HG03442 (cell line): ENCODE measurements around the gene SLC6A18.
"Not testable (repeated sequence)": the region's sequence is repeated elsewhere in the genome, so short reads cannot be mapped to it uniquely, and the experiment has no call there.

Source experiments
- ATAC-seq: cut with Tn5 transposase; IDR thresholded peaks from one replicate; pipeline ENCODE4 v1.9.1; 2021; ENCODE audit warnings: mild to moderate bottlenecking, moderate library complexity; ENCODE audit not compliant: unreplicated experiment

The SLC6A18 gene

DNA sequence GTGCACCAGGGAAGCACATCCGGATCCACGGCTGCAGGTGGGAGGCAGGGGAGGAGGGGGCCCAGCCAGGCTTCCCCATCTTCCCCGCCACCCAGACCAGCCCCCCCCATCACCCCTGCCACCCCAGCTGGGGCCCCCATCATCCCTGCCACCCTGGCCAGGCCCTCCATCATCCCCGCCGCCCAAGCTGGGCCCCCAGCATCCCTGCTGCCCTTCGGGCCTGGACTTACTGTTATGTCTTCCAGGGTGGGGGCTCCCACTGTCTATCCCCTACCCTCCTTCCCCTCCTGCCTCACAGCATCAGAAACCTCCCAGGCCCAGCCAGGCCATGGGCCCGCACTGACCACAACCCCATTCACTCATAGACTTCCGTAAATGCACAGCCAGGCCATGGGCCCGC lies 27.5 kb downstream of the SLC6A18 start:
- no peak for ATAC-seq

DNA sequence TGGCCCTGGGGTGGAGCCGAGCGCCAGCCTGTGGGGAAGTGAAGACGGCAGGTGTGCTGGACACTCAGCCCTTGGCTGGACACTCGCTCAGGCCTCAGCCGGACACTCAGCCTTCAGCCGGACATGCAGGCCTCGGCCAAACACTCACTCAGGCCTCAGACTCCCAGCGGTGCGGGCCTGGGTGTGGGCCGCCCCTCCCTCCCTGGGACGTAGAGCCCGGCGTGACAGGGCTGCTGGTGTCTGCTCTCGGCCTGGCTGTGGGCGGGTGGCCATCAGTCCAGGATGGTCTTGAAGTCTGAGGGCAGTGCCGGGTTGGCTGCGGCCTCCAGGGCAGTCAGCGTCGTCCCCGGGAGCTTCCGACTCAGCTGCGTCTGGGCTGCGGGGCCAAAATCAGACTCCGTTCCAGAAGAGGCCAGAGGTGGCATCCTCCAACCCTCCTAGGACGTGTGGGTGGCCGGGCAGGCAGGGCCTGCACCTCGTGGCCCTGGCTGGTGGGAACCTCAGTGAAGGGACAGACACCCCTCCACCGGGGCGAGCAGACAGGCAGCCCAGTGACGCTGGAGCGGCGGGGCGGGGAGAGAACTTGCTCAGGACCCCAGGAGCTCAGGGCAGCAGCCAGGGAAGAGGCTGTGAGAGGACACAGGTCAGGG lies 28.4 kb downstream of the SLC6A18 start:
- no peak for ATAC-seq

DNA sequence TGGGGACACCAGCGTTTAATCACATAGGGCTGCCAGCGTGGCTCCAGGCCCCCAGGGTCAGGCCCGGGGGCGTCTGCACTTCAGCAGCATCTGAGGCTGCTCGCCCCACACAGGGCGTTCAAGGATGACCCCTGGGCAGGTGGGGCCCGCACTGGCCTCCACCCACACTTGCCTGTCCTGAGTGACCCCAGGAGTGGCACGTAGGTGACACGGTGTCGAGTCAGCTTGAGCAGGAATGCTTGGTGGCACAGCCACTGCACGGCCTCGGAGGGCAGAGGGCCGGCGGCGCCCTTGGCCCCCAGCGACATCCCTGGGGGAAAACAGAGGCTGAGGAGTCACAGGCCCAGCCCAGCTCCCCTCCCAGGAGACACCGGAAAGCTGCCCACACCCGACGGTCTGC lies 29.0 kb downstream of the SLC6A18 start:
- ATAC-seq: no peak

DNA sequence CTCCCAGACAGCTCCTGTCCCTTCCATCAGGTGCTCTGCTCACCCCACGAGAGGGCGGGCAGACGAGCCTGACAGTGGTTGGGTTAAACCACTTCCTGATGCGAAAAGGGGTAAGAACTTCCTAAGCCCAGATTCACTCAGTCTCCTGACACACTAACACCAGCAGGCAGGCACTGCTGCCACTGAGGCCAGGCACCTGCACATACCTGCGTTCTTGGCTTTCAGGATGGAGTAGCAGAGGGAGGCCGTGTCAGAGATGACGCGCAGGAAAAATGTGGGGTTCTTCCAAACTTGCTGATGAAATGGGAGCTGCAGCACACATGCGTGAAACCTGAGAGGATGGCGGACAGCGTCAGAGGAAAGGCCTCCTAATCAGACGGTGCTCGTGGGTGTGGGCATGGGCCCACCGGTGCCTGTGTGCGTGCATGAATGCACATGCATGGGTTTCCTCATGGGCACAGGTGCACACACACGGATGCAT lies 29.9 kb downstream of the SLC6A18 start:
- no peak for ATAC-seq

DNA sequence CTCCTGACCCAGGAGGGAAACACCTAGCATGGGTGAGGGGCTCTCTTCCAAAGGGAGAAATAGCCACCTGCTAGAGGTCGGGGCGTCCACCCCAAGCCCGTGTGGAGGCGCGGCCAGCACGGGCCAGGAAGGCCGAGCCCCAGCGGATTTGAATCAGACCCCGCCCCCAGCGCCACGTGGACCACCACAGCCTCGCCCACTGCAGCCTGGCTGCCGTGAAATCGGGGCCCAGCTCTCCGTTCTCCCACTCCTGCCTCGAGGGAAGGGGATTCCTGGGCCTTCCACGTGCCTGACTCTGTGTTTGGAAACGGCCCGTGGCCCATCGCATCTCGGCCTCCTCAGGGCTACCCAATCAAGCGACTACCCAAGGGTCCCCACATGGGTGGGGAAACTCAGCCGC lies 31.6 kb downstream of the SLC6A18 start:
- no peak for ATAC-seq

DNA sequence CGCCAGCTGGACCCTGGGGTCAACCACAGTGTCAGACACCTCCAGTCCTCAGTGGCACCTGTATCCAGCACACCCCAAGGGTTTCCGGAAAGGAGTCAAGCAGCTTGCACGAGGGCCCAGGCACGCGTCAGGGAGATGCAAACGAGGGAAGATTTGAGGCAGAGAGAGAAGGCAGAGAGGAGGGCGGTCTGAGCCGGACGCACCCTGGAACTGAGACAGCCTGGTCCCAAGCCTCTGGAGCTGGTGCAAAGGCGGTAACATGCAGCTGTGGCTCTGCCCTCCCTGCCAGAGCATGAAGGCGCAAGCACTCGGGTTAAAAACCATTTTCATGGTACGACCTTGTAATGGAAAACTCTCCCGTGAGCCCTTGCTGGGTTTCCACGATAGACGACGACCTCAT lies 32.2 kb downstream of the SLC6A18 start:
- no peak for ATAC-seq

DNA sequence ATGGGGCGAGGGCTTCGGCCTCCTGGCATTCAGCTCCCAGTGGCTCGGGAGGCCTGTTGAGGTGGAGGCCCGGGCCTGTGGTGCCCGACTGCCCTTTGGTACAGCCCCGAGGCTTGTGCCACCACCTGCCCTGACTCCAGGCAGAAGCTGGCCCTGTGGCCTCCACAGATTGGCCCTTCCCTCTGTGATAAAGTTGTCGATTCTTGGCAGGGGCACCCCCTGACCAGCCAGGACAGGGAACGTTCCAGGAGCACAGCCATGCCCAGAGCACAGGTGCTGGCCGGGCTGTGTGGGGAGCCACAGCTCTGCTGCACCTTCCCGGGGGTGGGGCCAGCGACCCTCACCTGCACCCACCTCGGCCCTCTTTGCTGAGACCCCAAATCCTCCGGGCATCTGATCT lies 32.7 kb downstream of the SLC6A18 start:
- ATAC-seq: no peak

DNA sequence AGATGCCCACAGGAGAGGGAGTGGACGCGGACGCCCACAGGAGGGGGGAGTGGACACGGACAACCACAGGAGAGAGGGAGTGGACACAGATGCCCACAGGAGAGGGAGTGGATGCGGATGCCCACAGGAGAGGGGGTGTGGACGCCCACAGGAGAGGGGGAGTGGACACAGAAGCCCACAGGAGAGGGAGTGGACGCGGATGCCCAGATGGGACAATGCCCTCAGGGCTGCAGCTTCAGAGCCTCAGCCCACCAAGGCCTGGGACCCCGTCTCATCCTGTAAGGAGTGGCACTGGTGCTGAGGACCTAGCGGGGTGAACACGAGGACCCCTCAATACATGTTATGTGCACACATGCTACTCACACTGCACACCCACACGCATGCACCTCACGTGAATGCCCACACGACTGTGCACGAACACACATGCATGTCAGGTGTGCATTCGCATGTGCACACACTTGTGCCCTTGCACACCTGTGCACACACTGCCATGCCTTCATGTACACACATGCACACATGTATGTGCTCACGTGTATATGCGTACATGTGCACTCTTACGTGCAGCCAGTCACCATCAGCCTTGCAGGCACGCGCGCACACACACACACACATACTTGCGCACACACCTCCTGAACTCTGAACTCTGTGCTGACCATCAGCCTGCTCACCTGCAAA lies 34.8 kb downstream of the SLC6A18 start:
- ATAC-seq: no peak

DNA sequence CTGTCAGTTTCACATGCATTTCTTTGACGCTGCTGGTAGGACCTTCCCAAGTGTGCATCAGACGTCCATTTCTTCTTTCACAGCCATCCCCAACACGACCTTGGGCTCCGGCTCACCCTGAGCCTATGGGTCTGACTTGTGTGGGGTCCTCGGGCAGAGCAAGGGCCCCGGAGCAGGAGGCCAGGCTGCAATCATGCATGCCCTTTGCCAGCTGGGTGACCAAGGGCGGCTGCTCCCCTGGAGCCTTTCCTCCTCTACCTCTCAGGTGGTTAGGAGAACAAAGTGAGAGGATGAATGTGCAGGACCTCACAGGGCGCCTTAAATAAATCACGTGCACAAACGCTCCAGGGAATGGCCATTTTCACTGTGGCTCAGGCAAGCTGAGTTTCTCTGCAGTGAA lies 36.5 kb downstream of the SLC6A18 start:
- ATAC-seq: no peak

DNA sequence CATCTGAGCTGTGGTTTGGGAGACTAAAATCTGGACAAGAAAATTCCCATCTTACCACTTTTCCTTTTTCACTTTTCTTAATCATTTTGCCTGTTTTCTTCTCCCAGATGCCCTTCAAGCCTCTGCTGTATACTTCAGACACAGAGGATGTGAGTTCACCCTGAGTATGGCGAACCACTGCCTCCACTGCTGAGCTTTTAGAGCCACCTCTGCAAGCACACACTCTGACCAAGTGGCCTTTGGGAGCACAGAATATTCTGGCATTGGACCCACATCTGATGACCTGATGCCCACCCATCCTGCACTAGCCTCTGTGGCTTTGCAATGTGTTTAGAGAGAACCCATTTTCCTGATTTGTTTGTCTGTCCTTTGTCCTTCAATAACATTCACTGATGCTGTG lies 37.2 kb downstream of the SLC6A18 start:
- ATAC-seq: no peak

DNA sequence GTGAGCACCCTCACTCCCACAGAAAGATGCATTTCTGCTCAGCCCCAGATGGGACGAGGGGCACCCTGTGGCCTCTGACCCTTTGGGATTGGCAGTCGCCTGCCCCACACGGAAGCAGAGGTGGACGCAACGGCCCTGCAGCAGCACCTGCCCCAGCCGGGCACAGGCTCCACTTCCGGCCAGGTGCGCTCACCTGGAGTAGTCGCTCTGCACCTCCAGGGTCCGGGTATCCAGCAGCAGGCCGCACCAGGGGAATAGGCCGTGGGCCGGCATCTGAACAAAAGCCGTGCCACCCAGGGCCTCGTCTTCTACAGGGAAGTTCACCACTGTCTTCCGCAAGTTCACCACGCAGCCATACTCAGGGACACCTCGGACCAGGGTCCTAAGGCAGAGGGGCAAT lies 39.0 kb downstream of the SLC6A18 start:
- ATAC-seq: no peak

DNA sequence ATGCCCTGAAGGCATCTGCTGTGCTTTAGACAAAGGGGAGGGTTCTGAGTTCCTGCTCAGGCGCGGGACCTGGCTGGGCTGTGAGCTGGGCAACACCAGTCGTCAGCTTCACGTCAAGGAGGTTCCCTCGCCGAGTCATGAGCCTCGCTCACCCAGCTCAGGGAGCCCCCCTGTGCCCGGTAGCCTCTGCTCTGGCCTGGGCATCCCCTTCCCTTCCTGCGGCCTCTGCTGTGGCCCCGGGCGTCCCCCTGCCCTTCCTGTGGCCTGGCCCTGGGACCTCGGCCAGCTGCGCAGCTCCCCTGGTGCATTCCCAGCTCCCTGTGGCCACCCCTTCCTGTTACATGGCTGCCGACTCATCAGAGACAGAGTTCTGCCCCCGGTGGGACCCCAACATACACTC lies 39.8 kb downstream of the SLC6A18 start:
- ATAC-seq: no peak

DNA sequence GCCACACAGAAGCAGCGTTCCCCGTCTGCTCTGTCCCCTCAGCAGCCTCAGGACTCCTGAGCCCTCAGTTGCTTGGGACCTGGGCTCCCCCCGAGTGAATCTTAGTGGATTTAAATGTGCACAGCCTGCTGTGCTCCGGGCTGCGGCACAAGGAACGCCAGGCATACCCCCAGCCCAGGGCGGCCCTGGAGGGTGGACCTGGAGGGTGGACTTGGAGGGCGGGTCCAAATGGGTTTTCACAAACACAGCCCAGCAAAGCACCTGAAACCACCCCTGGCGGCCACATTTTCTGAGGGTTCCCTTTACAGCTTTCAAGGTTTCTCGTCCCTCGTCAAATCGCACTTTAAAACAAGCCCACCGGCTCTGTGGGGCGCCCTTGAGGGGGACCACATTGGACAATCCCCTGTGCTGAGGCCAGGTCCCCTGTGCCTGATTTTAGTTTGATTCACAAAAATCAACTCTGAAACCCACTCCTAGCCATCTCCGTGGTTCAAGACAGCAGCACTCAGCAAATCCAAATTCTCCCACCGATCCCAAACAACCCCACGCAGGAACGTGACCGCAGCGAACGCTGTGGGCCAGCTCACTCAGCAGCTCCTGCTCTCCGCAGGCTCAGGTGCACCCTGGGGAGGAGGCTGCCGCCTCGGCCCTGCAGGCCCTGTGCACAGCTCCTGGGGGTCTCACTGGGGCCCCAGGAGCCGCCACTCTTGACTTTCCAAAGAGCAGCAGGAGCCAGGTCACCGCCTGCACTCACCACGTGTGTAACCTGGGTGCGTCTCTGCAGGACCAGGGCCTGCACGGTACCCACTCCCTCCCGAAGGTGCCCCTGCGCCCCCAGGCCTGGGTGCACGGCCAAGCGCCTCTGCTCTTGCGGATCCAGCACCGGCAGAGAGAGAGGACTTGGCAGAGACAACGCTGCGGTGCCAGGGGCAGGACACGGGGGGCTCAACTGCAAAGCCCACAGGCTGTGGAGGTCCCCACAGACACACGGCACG lies 40.6 kb downstream of the SLC6A18 start:
- ATAC-seq: no peak

DNA sequence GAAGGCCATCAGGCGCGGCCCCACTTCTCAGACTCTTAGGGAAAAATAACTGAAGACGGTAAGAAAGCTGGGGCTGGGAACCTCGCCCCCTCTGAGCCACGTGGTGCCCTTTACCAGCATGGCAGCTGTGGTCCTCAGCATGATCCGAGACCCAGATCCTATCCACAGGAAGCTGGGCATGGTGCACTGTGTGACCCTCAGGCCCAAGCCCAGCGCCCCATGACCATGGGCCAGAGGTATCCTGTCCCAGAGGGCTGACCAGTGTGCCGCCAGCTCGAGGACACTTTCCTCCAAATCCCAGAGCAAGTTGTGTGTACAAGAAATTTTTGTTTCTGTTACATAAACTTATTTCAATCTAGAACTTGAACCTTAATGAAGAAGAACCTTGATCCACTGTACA lies 41.6 kb downstream of the SLC6A18 start:
- ATAC-seq: no peak

DNA sequence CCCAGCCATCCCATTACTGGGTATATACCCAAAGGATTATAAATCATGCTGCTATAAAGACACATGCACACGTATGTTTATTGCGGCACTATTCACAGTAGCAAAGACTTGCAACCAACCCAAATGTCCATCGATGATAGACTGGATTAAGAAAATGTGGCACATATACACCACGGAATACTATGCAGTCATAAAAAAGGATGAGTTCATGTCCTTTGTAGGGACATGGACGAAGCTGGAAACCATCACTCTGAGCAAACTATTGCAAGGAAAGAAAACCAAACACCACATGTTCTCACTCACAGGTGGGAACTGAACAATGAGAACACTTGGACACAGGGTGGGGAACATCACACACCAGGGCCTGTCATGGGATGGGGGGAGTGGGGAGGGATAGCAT lies 42.3 kb downstream of the SLC6A18 start:
- not testable (repeated sequence) for ATAC-seq

DNA sequence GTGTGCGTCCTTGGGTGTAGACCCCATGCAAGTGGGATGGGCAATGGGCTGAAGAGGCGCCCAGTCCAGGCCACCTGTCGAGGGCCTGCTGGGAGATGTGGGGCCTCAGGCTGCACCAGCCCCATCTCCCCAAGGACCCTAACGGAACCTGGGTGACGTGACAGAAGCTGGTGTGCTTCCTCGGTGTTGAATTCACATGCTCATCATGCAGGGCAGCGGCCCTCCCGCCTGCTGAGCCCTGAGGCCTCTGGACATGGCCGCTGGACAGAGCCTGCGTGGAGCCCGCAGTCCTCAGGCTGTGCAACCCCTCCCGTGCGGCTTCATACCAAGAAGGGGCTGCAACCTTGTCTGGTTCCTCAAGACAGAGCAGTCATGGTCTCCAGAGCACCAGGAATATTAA lies 42.9 kb downstream of the SLC6A18 start:
- ATAC-seq: no peak

DNA sequence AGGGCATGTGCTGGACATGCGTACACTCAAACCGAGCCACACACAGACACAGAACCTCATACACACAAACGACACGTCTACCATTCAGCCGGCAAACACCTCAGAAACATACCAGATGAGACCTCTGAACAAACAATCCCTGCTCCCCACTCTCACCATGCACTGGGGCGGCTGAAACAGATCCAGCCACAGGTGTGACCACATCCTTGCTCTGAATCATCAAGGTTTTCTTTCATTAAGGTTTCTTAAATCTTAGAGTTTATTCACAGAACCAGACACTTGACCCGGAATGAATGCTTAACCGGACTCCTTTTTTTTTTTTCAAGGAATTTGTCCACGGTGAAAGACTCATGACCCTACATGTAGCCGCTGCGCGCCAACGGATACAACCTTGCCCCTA lies 43.5 kb downstream of the SLC6A18 start:
- no peak for ATAC-seq

DNA sequence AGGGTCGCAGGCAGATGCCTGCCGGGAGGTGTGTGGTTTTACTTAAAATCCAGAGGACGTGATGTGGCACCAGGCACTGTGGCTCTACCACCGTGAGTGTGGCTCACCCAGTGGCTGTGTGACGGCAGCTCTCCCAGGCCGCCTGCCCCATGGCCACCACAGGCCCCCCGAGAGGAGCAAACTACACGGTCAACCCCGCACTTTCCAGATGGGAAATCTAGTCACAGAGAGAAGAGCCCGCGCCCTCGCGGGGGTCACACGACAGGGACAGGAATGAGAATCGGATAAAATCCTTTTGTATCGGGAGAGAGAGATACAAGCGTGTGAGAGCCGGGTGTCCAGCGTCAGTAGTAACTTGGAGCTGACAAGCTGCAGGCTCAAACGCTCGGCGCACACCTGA lies 45.2 kb downstream of the SLC6A18 start:
- no peak for ATAC-seq

DNA sequence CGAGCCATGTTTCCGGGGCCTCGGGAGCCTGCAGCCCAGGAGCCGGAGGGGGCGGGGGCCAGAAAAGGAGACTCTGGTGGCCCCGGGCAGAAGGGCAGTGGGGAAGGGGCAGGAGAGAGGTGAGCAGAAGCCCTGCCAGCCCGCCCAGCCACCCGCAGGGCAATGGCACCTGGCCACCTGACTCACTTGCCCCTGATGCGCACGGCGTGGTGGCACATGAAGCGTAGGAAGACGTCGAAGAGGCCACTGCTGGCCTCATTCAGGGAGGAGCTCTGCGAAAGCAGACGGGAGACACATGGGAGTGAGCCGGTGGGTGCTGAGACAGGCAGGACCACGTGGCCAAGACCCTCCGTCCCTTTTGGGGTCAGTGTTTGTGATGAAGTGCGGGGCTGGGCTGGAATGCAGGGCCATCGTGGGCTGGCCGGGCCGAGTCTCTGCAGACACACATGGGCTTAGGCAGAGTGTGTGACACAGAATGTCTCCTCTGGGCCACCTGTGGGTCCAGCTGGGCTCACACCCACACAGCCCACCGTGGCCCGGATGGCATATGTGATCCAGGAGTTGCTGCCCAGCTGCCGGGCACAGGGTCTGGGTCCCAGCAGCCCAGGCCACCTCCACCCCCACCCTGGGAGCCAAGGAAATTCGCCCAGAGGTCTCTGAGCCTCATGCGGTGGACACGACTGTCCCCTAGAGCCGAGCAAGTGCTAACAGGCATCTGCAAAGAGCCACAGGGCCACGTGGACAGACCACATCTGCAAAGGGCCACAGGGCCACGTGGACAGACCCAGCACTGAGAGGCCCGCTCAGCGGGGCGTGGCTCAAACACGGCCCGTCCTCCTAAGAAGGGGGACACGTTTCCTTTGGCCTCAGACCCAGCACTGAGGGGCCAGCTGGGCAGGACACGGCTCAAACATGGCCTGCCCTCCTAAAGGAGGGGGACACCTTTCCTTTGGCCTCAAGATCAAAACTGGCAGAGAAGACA lies 46.0 kb downstream of the SLC6A18 start:
- ATAC-seq: no peak

DNA sequence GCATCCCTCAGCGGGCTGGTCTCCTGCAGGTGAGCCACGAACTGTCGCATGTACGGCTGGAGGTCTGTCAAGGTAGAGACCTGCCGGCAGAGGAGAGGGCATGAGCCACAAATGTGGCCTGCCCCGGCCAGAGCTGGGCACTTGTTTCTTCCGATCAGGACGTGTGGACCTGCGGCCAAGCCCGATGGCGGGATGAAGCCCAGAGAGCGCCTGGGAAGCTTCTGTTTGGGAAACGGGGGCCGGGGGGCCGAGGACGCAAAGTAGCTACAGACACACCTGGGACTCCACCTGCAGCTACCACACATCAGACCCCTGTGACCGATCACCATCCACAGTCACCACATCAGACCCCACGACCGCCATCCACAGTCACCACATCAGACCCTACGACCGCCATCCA lies 47.0 kb downstream of the SLC6A18 start:
- ATAC-seq: no peak
